B cell (primary cell): ENCODE measurements around the gene LMAN2. TPM values are rescaled to one million over a fixed set of nuclear protein-coding genes. Genes with fewer than 3 reads are reported as not detected.
A peak's percentile ranks its signal among the peaks of the same experiment; 100 is the strongest.

ENCODE experiments used
- ATAC-seq: fragments of 200-7000 bp; cut with Tn5 transposase; one replicate; pipeline ENCODE4 v1.10.0; 2021; ENCODE audit warnings: low read depth, mild to moderate bottlenecking, moderate number of reproducible peaks, moderate library complexity
- CTCF ChIA-PET: fragments of 350-600 bp; sonication (Branson Sonifier 250); formaldehyde crosslinking; loops from one replicate; lab custom pipeline; 2021; ENCODE audit warnings: antibody characterized with exemption, inconsistent platforms; lab: Charles Lee
- POLR2A ChIA-PET: fragments of 350-600 bp; sonication (Branson Sonifier 250); formaldehyde crosslinking; loops from one replicate; lab custom pipeline; 2021; ENCODE audit warnings: antibody characterized with exemption; lab: Charles Lee
- DNase-seq: peaks from one replicate; pipeline ENCODE4 v3.0.0; 2013
- H2AFZ ChIP-seq: 2 replicates; pipeline ENCODE4 v1.6.1; 2012; ENCODE audit warnings: mild to moderate bottlenecking, low read depth, low read length; ENCODE audit not compliant: insufficient read depth, poor library complexity, severe bottlenecking
- H3K27ac ChIP-seq, 2 donors: 1 replicate in 1 of 2; 2 replicates in 1 of 2; pipeline ENCODE4 v1.5.1; 2012 to 2013; ENCODE audit warnings: low read length in 2 of 2, mild to moderate bottlenecking in 2 of 2, moderate library complexity in 1 of 2
- H3K27me3 ChIP-seq, 4 experiments: fragments of 200-600 bp in 1 of 4; sonication (generic) in 1 of 4; replicated peaks in 1 of 4; 1 replicate in 2 of 4; 2 replicates in 2 of 4; pipeline versions ENCODE4 v1.6.1 to v1.7.0; 2013 to 2016; ENCODE audit warnings: low read length in 3 of 4, mild to moderate bottlenecking in 2 of 4, mixed read lengths in 1 of 4, moderate library complexity in 1 of 4; ENCODE audit not compliant: insufficient read depth in 4 of 4, control insufficient read depth in 3 of 4; ENCODE audit errors: control extremely low read depth in 1 of 4
- H3K36me3 ChIP-seq, 2 experiments: replicated peaks in 1 of 2; 1 replicate in 1 of 2; 2 replicates in 1 of 2; pipeline versions ENCODE4 v1.6.1 to v1.7.1; 2013; ENCODE audit warnings: low read length in 1 of 2; ENCODE audit not compliant: insufficient read depth in 2 of 2, control insufficient read depth in 1 of 2; ENCODE audit errors: control extremely low read depth in 1 of 2, extremely low read depth in 1 of 2
- H3K4me1 ChIP-seq, 2 donors: fragments of 200-600 bp in 1 of 2; sonication (generic) in 1 of 2; 1 replicate in 1 of 2; 2 replicates in 1 of 2; pipeline versions ENCODE4 v1.5.1 to v1.6.1; 2013 to 2017; ENCODE audit warnings: low read length in 2 of 2; ENCODE audit not compliant: control insufficient read depth in 2 of 2, insufficient read depth in 2 of 2
- H3K4me2 ChIP-seq: replicated peaks from 2 replicates; pipeline ENCODE3; 2012; ENCODE audit warnings: mild to moderate bottlenecking, low read depth, low read length; ENCODE audit not compliant: poor library complexity, severe bottlenecking
- H3K4me3 ChIP-seq, 5 experiments: fragments of 200-600 bp in 1 of 5; sonication (generic) in 1 of 5; 1 replicate in 3 of 5; 2 replicates in 2 of 5; pipeline versions ENCODE4 v1.5.1 to v1.7.0; 2011 to 2016; ENCODE audit warnings: low read length in 4 of 5, mild to moderate bottlenecking in 4 of 5, low read depth in 2 of 5, control low read depth in 1 of 5, moderate library complexity in 1 of 5; ENCODE audit not compliant: insufficient read depth in 1 of 5; ENCODE audit errors: control extremely low read depth in 1 of 5, extremely low read depth in 1 of 5
- H3K79me2 ChIP-seq: fragments of 200-600 bp; sonication (generic); one replicate; pipeline ENCODE4 v1.6.0; 2016; ENCODE audit warnings: low read length; ENCODE audit not compliant: control insufficient read depth, insufficient read depth
- H3K9ac ChIP-seq: fragments of 200-600 bp; sonication (generic); 2 replicates; pipeline ENCODE4 v1.6.1; 2017; ENCODE audit warnings: mild to moderate bottlenecking, low read length, moderate library complexity
- H3K9me3 ChIP-seq, 3 donors: one replicate each; pipeline versions ENCODE4 v1.6.1 to v1.7.1; 2013; ENCODE audit warnings: low read length in 2 of 3; ENCODE audit not compliant: control insufficient read depth in 2 of 3, insufficient read depth in 1 of 3; ENCODE audit errors: control extremely low read depth in 1 of 3
- H4K20me1 ChIP-seq: 2 replicates; pipeline ENCODE4 v1.6.0; 2012; ENCODE audit warnings: mild to moderate bottlenecking, low read length; ENCODE audit not compliant: insufficient read depth, control insufficient read depth, poor library complexity, severe bottlenecking
- H3K27ac Mint-ChIP-seq: one replicate; pipeline ENCODE4 v1.8.0; 2021; ENCODE audit warnings: mixed read lengths
- H3K27me3 Mint-ChIP-seq: one replicate; pipeline ENCODE4 v1.8.0; 2021; ENCODE audit warnings: mixed read lengths
- H3K4me1 Mint-ChIP-seq: one replicate; pipeline ENCODE4 v1.8.0; 2021; ENCODE audit warnings: mixed read lengths
- H3K4me3 Mint-ChIP-seq: one replicate; pipeline ENCODE4 v1.8.0; 2021; ENCODE audit warnings: mixed read lengths
- H3K9me3 Mint-ChIP-seq: one replicate; pipeline ENCODE4 v1.8.0; 2022; ENCODE audit warnings: mixed read lengths; ENCODE audit not compliant: insufficient read depth
- EZH2 ChIP-seq: IDR thresholded peaks from 2 replicates; pipeline ENCODE4 v1.6.1; 2012; ENCODE audit warnings: borderline replicate concordance, low read depth, mild to moderate bottlenecking, moderate library complexity, low read length; ENCODE audit not compliant: insufficient read depth, poor library complexity, severe bottlenecking
- WGBS: methylation state at CpG from one replicate; pipeline ENCODE4 v1.1.5; 2013; ENCODE audit warnings: missing lambda C conversion rate; ENCODE audit not compliant: insufficient coverage; 5-methylcytosine and 5-hydroxymethylcytosine counted together
- intact Hi-C: fragments of 100-400 bp; cut with micrococcal nuclease; formaldehyde crosslinking; loops from one replicate; pipeline ENCODE4 v1.10.0; 2022
- polyA plus RNA-seq: library from polyadenylated mRNA; depleted of rRNA; stranded (reverse); fragments of >200 nt; gene quantifications from 2 replicates; pipeline ENCODE4 v1.2.3, GENCODE V29; 2012
- total RNA-seq, 2 donors: library from RNA; stranded (reverse); fragments of 120-200 nt in 1 of 2; gene quantifications; 1 replicate in 1 of 2; 2 replicates in 1 of 2; pipeline versions ENCODE4 v1.2.3 to v1.2.4, GENCODE V29; 2013 to 2022
- TF ChIP-seq, protein P1 (sequence below): fragments of 200-600 bp; IDR thresholded peaks from one replicate; pipeline ENCODE4 v1.8.0; 2022; ENCODE audit warnings: antibody characterized with exemption, mild to moderate bottlenecking

Gene LMAN2
- total and polyA plus RNA-seq, 2 donors (not counting 1 experiment from before 2014, with no cell fraction given): 99.4 to 123 TPM

DNA sequence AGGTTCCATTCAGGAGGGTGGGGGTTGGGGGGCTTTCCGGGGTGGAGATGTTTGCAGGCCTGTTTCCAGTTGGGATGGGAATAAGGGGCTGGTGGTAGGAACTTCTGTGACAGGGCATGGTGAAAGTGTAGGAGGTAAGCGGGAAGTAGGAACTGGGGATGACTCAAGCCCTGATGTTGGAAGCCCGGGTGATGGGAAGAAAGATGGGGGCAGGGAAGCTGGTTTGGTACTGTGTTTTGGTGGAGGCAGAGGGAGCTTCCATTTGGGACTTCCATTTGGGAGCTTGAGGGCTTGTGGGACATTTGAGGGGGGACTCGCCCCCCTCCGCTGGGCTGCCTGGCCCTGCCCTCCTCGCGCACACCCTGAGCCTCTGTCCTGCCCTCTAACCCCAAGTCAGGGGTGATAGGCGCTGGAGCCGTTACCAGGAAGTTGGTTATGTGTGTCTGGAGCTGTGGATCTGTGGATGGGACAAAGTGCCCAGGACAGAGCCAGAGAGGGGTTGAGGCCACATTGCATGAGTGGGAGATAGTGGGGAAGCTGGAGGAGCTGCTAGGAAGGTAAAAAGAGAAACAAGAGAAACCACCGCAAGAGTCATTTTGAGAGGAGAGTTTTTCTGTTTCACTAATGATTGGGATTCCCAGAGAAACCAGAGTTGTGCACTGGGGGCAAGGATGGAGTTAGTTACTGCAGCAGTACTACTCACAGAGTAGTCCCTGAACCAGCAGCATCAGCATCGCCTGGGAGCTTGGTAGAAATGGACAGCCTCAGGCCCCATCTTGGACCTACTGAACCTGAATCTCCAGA lies 12.9 kb upstream of the LMAN2 start:
- 81% methylated on average over 11 of the region's 11 CpGs for WGBS
- H3K27ac Mint-ChIP-seq: no peak overlapping the region
- H3K4me3 Mint-ChIP-seq: no peak overlapping the region
- no peaks in the 10 kb centered on the region for H3K27me3 Mint-ChIP-seq
- ATAC-seq (no peak), DNase-seq (peak; percentile 6)
- POLR2A ChIA-PET: no interaction called here
- Histone ChIP-seq H3K4me1 (peaks cover 42 to 59% of the 10 kb centered on the region in 2 donors), H3K36me3 (peaks cover 0 to 53% of the 10 kb centered on the region in 2 experiments), H3K4me3 (no peak overlapping the region), H3K79me2 (peaks cover 71% of the 10 kb centered on the region), H3K27ac (no peak overlapping the region), H2AFZ (no peak overlapping the region), H3K9ac (no peak overlapping the region), H3K9me3 (no peaks in the 10 kb centered on the region), H4K20me1 (peaks cover 98% of the 10 kb centered on the region), H3K4me2 (no peak overlapping the region), H3K27me3 (no peaks in the 10 kb centered on the region)
- intact Hi-C loops: no loop called here
- TF ChIP-seq, protein P1, sequence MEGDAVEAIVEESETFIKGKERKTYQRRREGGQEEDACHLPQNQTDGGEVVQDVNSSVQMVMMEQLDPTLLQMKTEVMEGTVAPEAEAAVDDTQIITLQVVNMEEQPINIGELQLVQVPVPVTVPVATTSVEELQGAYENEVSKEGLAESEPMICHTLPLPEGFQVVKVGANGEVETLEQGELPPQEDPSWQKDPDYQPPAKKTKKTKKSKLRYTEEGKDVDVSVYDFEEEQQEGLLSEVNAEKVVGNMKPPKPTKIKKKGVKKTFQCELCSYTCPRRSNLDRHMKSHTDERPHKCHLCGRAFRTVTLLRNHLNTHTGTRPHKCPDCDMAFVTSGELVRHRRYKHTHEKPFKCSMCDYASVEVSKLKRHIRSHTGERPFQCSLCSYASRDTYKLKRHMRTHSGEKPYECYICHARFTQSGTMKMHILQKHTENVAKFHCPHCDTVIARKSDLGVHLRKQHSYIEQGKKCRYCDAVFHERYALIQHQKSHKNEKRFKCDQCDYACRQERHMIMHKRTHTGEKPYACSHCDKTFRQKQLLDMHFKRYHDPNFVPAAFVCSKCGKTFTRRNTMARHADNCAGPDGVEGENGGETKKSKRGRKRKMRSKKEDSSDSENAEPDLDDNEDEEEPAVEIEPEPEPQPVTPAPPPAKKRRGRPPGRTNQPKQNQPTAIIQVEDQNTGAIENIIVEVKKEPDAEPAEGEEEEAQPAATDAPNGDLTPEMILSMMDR: no peak
- no peak for TF ChIP-seq EZH2
- peaks cover 62% of the 10 kb centered on the region for H3K4me1 Mint-ChIP-seq
- H3K9me3 Mint-ChIP-seq: no peaks in the 10 kb centered on the region
- CTCF ChIA-PET: interaction anchor here (0.9 to 3.3 kb wide), 4 partner anchors 13 to 54 kb away, joined by 3 to 9 read pairs (median 4); partner anchors contain the start of gene LMAN2

DNA sequence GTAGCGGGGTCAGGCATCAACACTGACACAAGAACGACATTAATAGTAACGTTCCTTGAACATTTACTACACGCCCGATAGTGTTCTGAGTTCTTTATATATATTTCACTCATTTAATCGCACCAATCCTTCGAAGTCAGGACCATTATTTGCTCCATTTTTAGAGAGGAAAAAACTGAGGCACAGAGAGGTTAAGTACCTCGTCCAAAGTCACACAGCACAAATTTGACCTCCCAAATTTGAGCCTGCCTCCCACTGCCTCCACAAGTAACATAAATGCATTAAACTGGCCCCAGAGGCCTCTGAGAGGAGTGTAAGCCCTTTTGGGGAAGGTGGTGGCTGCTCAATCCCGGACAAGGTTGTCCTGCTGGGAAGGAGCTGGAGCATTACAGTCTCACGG lies 12.1 kb upstream of the LMAN2 start:
- Mint-ChIP-seq H3K27ac (no peak overlapping the region), H3K4me1 (peaks cover 63% of the 10 kb centered on the region), H3K9me3 (no peaks in the 10 kb centered on the region), H3K4me3 (peak overlapping the region; percentile 86), H3K27me3 (no peaks in the 10 kb centered on the region)
- Histone ChIP-seq H3K4me1 (peaks cover 46 to 60% of the 10 kb centered on the region in 2 donors), H3K4me3 (peak overlapping the region in 3 of 5 experiments; percentile 45 to 52 (median 52)), H3K79me2 (peaks cover 79% of the 10 kb centered on the region), H3K4me2 (peak overlapping the region; percentile 81), H2AFZ (no peak overlapping the region), H3K9me3 (no peaks in the 10 kb centered on the region), H4K20me1 (peaks cover 98% of the 10 kb centered on the region), H3K9ac (peak overlapping the region; percentile 54), H3K27ac (peak overlapping the region in 1 of 2 donors; percentile 8), H3K27me3 (no peaks in the 10 kb centered on the region), H3K36me3 (peaks cover 0 to 48% of the 10 kb centered on the region in 2 experiments)
- CTCF ChIA-PET: interaction anchor here (1.5 to 3.3 kb wide), 2 partner anchors 12 to 53 kb away, joined by 5 to 9 read pairs; partner anchors contain the start of gene LMAN2
- TF ChIP-seq EZH2: no peak
- TF ChIP-seq, protein P1: no peak
- DNase-seq (no peak), ATAC-seq (no peak)
- intact Hi-C loops: no loop called here
- POLR2A ChIA-PET: no interaction called here
- 20% methylated on average over 1 of the region's 10 CpGs for WGBS
